H1 (cell line): ENCODE data around the gene MAML3. TPM values are rescaled to one million over a fixed set of nuclear protein-coding genes. Genes with fewer than 3 reads are reported as not detected.

Experiments
- CTCF ChIA-PET: fragments of 300-600 bp; sonication (Branson Sonifier 250); formaldehyde crosslinking; loops from one replicate; lab custom pipeline; 2021; ENCODE audit not compliant: partially characterized antibody; lab: Charles Lee
- POLR2A ChIA-PET: fragments of 300-600 bp; sonication (Branson Sonifier 250); formaldehyde crosslinking; loops from one replicate; lab custom pipeline; 2021; ENCODE audit warnings: inconsistent platforms; ENCODE audit not compliant: partially characterized antibody; lab: Charles Lee
- DNase-seq, 2 experiments: peaks; one replicate each; pipeline versions ENCODE4 v3.0.0 to v3.0.0-alpha.2; 2010 to 2022; ENCODE audit warnings: low spot score in 2 of 2, low read depth in 1 of 2, mixed read lengths in 1 of 2
- FAIRE-seq: peaks from 2 replicates; lab custom pipeline; 2011; peaks lifted over from hg19 to GRCh38; lab: Jason Lieb, UNC
- H2AFZ ChIP-seq: 2 replicates; pipeline ENCODE4 v1.8.1; 2012; ENCODE audit warnings: low read length, inconsistent platforms
- H2AK5ac ChIP-seq: 2 replicates; pipeline ENCODE4 v1.6.1; 2013; ENCODE audit warnings: low read depth, low read length
- H2BK120ac ChIP-seq: replicated peaks from 2 replicates; pipeline ENCODE3; 2013; ENCODE audit warnings: low read depth, low read length, inconsistent platforms
- H2BK12ac ChIP-seq: 2 replicates; pipeline ENCODE4 v1.6.1; 2013; ENCODE audit warnings: low read depth, low read length
- H2BK15ac ChIP-seq: 2 replicates; pipeline ENCODE4 v1.6.1; 2013; ENCODE audit warnings: low read length
- H2BK20ac ChIP-seq: 2 replicates; pipeline ENCODE4 v1.6.1; 2013; ENCODE audit warnings: low read length
- H2BK5ac ChIP-seq: 2 replicates; pipeline ENCODE4 v1.6.1; 2013; ENCODE audit warnings: low read depth, low read length
- H3K14ac ChIP-seq: 2 replicates; pipeline ENCODE4 v1.6.1; 2013; ENCODE audit warnings: inconsistent platforms; ENCODE audit not compliant: insufficient read length
- H3K18ac ChIP-seq: 2 replicates; pipeline ENCODE4 v1.6.1; 2013; ENCODE audit warnings: low read length; ENCODE audit errors: extremely low read depth
- H3K23ac ChIP-seq: 2 replicates; pipeline ENCODE4 v1.6.1; 2013; ENCODE audit warnings: inconsistent platforms; ENCODE audit not compliant: insufficient read length
- H3K23me2 ChIP-seq: 2 replicates; pipeline ENCODE4 v1.6.1; 2013; ENCODE audit warnings: low read depth, low read length
- H3K27ac ChIP-seq: 2 replicates; pipeline ENCODE4 v1.6.1; 2011; ENCODE audit warnings: low read depth, low read length, inconsistent platforms
- H3K27me3 ChIP-seq, 4 experiments: replicated peaks in 1 of 4; 1 replicate in 1 of 4; 2 replicates in 3 of 4; pipeline versions ENCODE4 v1.6.1 to v1.8.1; 2011 to 2013; ENCODE audit warnings: low read length in 3 of 4, mild to moderate bottlenecking in 3 of 4, inconsistent platforms in 2 of 4, mixed read lengths in 2 of 4, moderate library complexity in 1 of 4; ENCODE audit not compliant: control insufficient read depth in 3 of 4, insufficient read depth in 3 of 4; ENCODE audit errors: extremely low read depth in 1 of 4
- H3K36me3 ChIP-seq, 4 experiments: 2 replicates each; pipeline versions ENCODE4 v1.6.1 to v1.8.1; 2011 to 2013; ENCODE audit warnings: mild to moderate bottlenecking in 4 of 4, low read length in 3 of 4, moderate library complexity in 2 of 4, control low read depth in 1 of 4, inconsistent platforms in 1 of 4; ENCODE audit not compliant: insufficient read depth in 4 of 4, control insufficient read depth in 2 of 4
- H3K4ac ChIP-seq: replicated peaks from 2 replicates; pipeline ENCODE3; 2013; ENCODE audit warnings: low read length, low read depth, mixed read lengths, inconsistent platforms; ENCODE audit not compliant: insufficient read length
- H3K4me1 ChIP-seq, 4 experiments: replicated peaks in 1 of 4; 1 replicate in 1 of 4; 2 replicates in 3 of 4; pipeline versions ENCODE4 v1.6.1 to v1.8.1; 2011 to 2013; ENCODE audit warnings: low read length in 3 of 4, inconsistent platforms in 2 of 4, mixed read lengths in 1 of 4; ENCODE audit not compliant: insufficient read depth in 4 of 4, control insufficient read depth in 3 of 4
- H3K4me2 ChIP-seq, 2 experiments: 2 replicates each; pipeline versions ENCODE4 v1.6.1 to v1.8.1; 2011 to 2013; ENCODE audit warnings: low read depth in 2 of 2, low read length in 2 of 2, control low read depth in 1 of 2, inconsistent platforms in 1 of 2, mild to moderate bottlenecking in 1 of 2; ENCODE audit not compliant: insufficient read depth in 1 of 2
- H3K4me3 ChIP-seq, 4 experiments: fragments of 200-600, 300-600 bp in 1 of 4; sonication (generic), shearing (Covaris generic), sonication (Bioruptor Twin) in 1 of 4; 2 replicates each; pipeline versions ENCODE4 v1.5.1 to v1.8.1; 2011 to 2016; ENCODE audit warnings: low read length in 4 of 4, low read depth in 3 of 4, control low read depth in 2 of 4, inconsistent platforms in 2 of 4, mild to moderate bottlenecking in 2 of 4, mixed read lengths in 1 of 4, moderate library complexity in 1 of 4; ENCODE audit not compliant: insufficient read depth in 2 of 4; ENCODE audit errors: extremely low read depth in 1 of 4
- H3K56ac ChIP-seq: replicated peaks from 2 replicates; pipeline ENCODE3; 2013; ENCODE audit warnings: low read depth, mild to moderate bottlenecking, mixed read lengths, low read length, inconsistent platforms; ENCODE audit not compliant: insufficient read length
- H3K79me1 ChIP-seq: 2 replicates; pipeline ENCODE4 v1.6.1; 2013; ENCODE audit warnings: low read depth, low read length, control low read depth
- H3K79me2 ChIP-seq, 2 experiments: 2 replicates each; pipeline versions ENCODE4 v1.6.1 to v1.8.1; 2012 to 2013; ENCODE audit warnings: low read length in 2 of 2, mild to moderate bottlenecking in 2 of 2, inconsistent platforms in 1 of 2; ENCODE audit not compliant: insufficient read depth in 2 of 2, control insufficient read depth in 1 of 2
- H3K9ac ChIP-seq, 4 experiments: replicated peaks in 1 of 4; 1 replicate in 1 of 4; 2 replicates in 3 of 4; pipeline versions ENCODE4 v1.6.1 to v1.8.1; 2011 to 2013; ENCODE audit warnings: low read depth in 3 of 4, low read length in 3 of 4, control low read depth in 2 of 4, mild to moderate bottlenecking in 2 of 4, moderate library complexity in 2 of 4, inconsistent platforms in 1 of 4; ENCODE audit errors: extremely low read depth in 1 of 4
- H3K9me3 ChIP-seq, 2 experiments: 2 replicates each; pipeline versions ENCODE4 v1.6.1 to v1.8.1; 2012 to 2013; ENCODE audit warnings: mild to moderate bottlenecking in 2 of 2, moderate library complexity in 2 of 2, control low read depth in 1 of 2, inconsistent platforms in 1 of 2, low read depth in 1 of 2, low read length in 1 of 2, mixed read lengths in 1 of 2; ENCODE audit not compliant: insufficient read depth in 2 of 2
- H4K20me1 ChIP-seq, 2 experiments: replicated peaks in 1 of 2; 2 replicates each; pipeline versions ENCODE3 to v1.8.1; 2011 to 2013; ENCODE audit warnings: inconsistent platforms in 2 of 2, low read length in 2 of 2, mild to moderate bottlenecking in 1 of 2; ENCODE audit not compliant: insufficient read depth in 2 of 2, control insufficient read depth in 1 of 2
- H4K5ac ChIP-seq: 2 replicates; pipeline ENCODE4 v1.6.1; 2013; ENCODE audit warnings: low read length, low read depth, mixed read lengths, inconsistent platforms; ENCODE audit not compliant: insufficient read length
- H4K8ac ChIP-seq: 2 replicates; pipeline ENCODE4 v1.8.0; 2013; ENCODE audit warnings: mild to moderate bottlenecking, moderate library complexity, low read length, inconsistent platforms; ENCODE audit not compliant: insufficient read depth; ENCODE audit errors: extremely low read depth
- H4K91ac ChIP-seq: replicated peaks from 2 replicates; pipeline ENCODE3; 2013; ENCODE audit warnings: low read length, mixed read lengths, inconsistent platforms; ENCODE audit not compliant: insufficient read length
- SRF ChIP-seq: IDR thresholded peaks from 2 replicates; pipeline ENCODE4 v1.6.1; 2011; ENCODE audit warnings: mild to moderate bottlenecking, low read depth, low read length, moderate library complexity
- SUZ12 ChIP-seq: fragments of 200-600 bp; sonication (generic); IDR thresholded peaks from 2 replicates; pipeline ENCODE4 v1.6.1; 2012; ENCODE audit warnings: mild to moderate bottlenecking, inconsistent platforms, low read length, moderate library complexity, mixed read lengths
- WGBS, 2 experiments: shearing (Covaris generic) in 1 of 2; methylation state at CpG; one replicate each; pipeline versions ENCODE4 v1.1.6 to v1.1.7; 2013 to 2015; ENCODE audit warnings: low lambda C conversion rate in 2 of 2, mixed read lengths in 2 of 2, inconsistent platforms in 1 of 2, low coverage in 1 of 2, missing lambda C conversion rate in 1 of 2; ENCODE audit not compliant: insufficient replicate concordance in 2 of 2, insufficient coverage in 1 of 2, insufficient read length in 1 of 2; ENCODE audit errors: extremely low coverage in 1 of 2, missing lambda C conversion rate in 1 of 2; 5-methylcytosine and 5-hydroxymethylcytosine counted together
- polyA plus RNA-seq, 7 experiments: library from polyadenylated mRNA; depleted of rRNA in 3 of 7; stranded (reverse) in 5 of 7; unstranded in 2 of 7; fragments of >200 nt in 5 of 7; fragments of 200-250 nt in 2 of 7; gene quantifications; 1 replicate in 5 of 7; 2 replicates in 1 of 7; 4 replicates in 1 of 7; pipeline versions ENCODE4 v1.2.1 to v1.2.3, GENCODE V29; 2011 to 2013; ENCODE audit warnings: missing spikeins in 2 of 7, mixed read lengths in 2 of 7
- total RNA-seq: library from RNA; stranded (reverse); fragmentation: NEBNext Ultra II Directional; extraction: Animal tissue kit (Norgen Biotek cat#: 25700); gene quantifications from 2 replicates; pipeline ENCODE4 v1.2.1, GENCODE V29; 2021

MAML3 gene
- total and polyA plus RNA-seq, 2 of the 8 experiments (the other 6 are each of a cell fraction or from before 2014, with no cell fraction given): 2.1 to 5.7 TPM

- no peak overlapping the region for H4K5ac ChIP-seq
- FAIRE-seq (no peak), DNase-seq (no peak)
- H3K18ac ChIP-seq: no peak overlapping the region
- H2AFZ ChIP-seq: no peak overlapping the region
- H3K23me2 ChIP-seq: no peaks in the 10 kb centered on the region
- H3K4me1 ChIP-seq: peaks cover 0 to 12% (median 3%) of the 10 kb centered on the region in 4 experiments; a peak in 3 of 7 replicates
- CTCF ChIA-PET: interaction anchor here (1.1 to 1.7 kb wide), 3 partner anchors 11 to 189 kb away, joined by 3 read pairs; no protein-coding TSS in a partner anchor
- H2BK12ac ChIP-seq: peak overlapping the region; percentile 60; the same call in 1 of the 2 replicates
- WGBS, 2 experiments: 51% methylated on average over 3 of the region's 3 CpGs; no CpG with 5 or more reads in 1 of the 2 experiments
- no peak overlapping the region for H3K4ac ChIP-seq
- H3K9me3 ChIP-seq: no peaks in the 10 kb centered on the region; a peak in 1 of 4 replicates
- H3K79me1 ChIP-seq: no peaks in the 10 kb centered on the region; the same call in 1 of the 2 replicates
- no peaks in the 10 kb centered on the region for H3K79me2 ChIP-seq
- no peak overlapping the region for H2BK20ac ChIP-seq
- H4K91ac ChIP-seq: no peak overlapping the region
- H2AK5ac ChIP-seq: peak overlapping the region; percentile 43; the same call in 1 of the 2 replicates
- no peak overlapping the region for H2BK120ac ChIP-seq
- no peak overlapping the region; the same call in 1 of the 2 replicates for H2BK5ac ChIP-seq
- TF ChIP-seq SRF: peak; percentile 53; the same call in 1 of the 2 replicates
- TF ChIP-seq SUZ12: no peak
- TF ChIP-seq, all 59 proteins: peak for 1
- no peak overlapping the region for H3K14ac ChIP-seq
- H3K23ac ChIP-seq: no peak overlapping the region
- no peak overlapping the region for H3K4me3 ChIP-seq
- H3K27ac ChIP-seq: no peak overlapping the region
- no peaks in the 10 kb centered on the region for H3K36me3 ChIP-seq
- H4K20me1 ChIP-seq: no peaks in the 10 kb centered on the region
- H3K27me3 ChIP-seq: no peaks in the 10 kb centered on the region
- H4K8ac ChIP-seq: no peak overlapping the region
- H3K4me2 ChIP-seq: peak overlapping the region in 1 of 2 experiments; percentile 45; a peak in 1 of 4 replicates
- H3K56ac ChIP-seq: no peak overlapping the region
- H3K9ac ChIP-seq: no peak overlapping the region
- POLR2A ChIA-PET: interaction anchor here (2.2 kb wide), 1 partner anchor 13 kb away, joined by 11 read pairs; no protein-coding TSS in a partner anchor
- H2BK15ac ChIP-seq: no peak overlapping the region
Measured at GRCh38 chr4:140137671-140138070, 16.3 kb downstream of the MAML3 start.
